PC-3 (cell line): Measurements from ENCODE around the gene CSNK1D. TPM values are rescaled to one million over a fixed set of nuclear protein-coding genes. Genes with fewer than 3 reads are reported as not detected.

Source experiments
- ATAC-seq: fragments of 200-7000 bp; cut with Tn5 transposase; 2 replicates; pipeline ENCODE4 v1.9.1; 2020; ENCODE audit warnings: mild to moderate bottlenecking, moderate library complexity
- BruUV-seq: library from RNA; stranded (reverse); fragments of 400-500 nt; replicated peaks from 2 replicates; lab custom pipeline; 2021; lab: Mats Ljungman, UMichigan
- CTCF ChIA-PET: fragments of 300-600 bp; sonication (Branson Sonifier 250); formaldehyde crosslinking; loops from one replicate; lab custom pipeline; 2022; ENCODE audit warnings: antibody characterized with exemption; lab: Charles Lee
- POLR2A ChIA-PET: fragments of 300-600 bp; sonication (Branson Sonifier 250); formaldehyde crosslinking; loops from one replicate; lab custom pipeline; 2022; ENCODE audit warnings: antibody characterized with exemption; ENCODE audit not compliant: unreplicated experiment; lab: Charles Lee
- DNase-seq: peaks from one replicate; pipeline ENCODE4 v3.0.0-alpha.2; 2015
- H2AFZ ChIP-seq: fragments of 300-600 bp; sonication (generic); 2 replicates; pipeline ENCODE4 v1.6.0; 2016; ENCODE audit warnings: antibody characterized with exemption, low read length
- H3F3A ChIP-seq: fragments of 300-600 bp; sonication (generic); one replicate; pipeline ENCODE4 v1.6.0; 2017; ENCODE audit warnings: antibody characterized with exemption, low read length, control low read depth, mild to moderate bottlenecking; ENCODE audit not compliant: unreplicated experiment
- H3K27ac ChIP-seq: fragments of 300-600 bp; sonication (generic); 2 replicates; pipeline ENCODE4 v1.5.1; 2016; ENCODE audit warnings: mild to moderate bottlenecking, low read length
- H3K27me3 ChIP-seq: fragments of 300-600 bp; sonication (generic); 2 replicates; pipeline ENCODE4 v1.6.1; 2016; ENCODE audit warnings: low read length, mixed read lengths
- H3K36me3 ChIP-seq: fragments of 300-600 bp; sonication (generic); 2 replicates; pipeline ENCODE4 v1.6.1; 2016; ENCODE audit warnings: low read depth, mixed run types, low read length, mixed read lengths
- H3K4me1 ChIP-seq: fragments of 300-600 bp; sonication (generic); 2 replicates; pipeline ENCODE4 v1.5.1; 2016; ENCODE audit warnings: low read length; ENCODE audit not compliant: insufficient read depth
- H3K4me2 ChIP-seq: fragments of 300-600 bp; sonication (generic); 2 replicates; pipeline ENCODE4 v1.6.0; 2016; ENCODE audit warnings: low read length
- H3K4me3 ChIP-seq: fragments of 300-600 bp; sonication (generic); 2 replicates; pipeline ENCODE4 v1.5.1; 2016; ENCODE audit warnings: mild to moderate bottlenecking, low read length, mixed read lengths
- H3K79me2 ChIP-seq: fragments of 300-600 bp; sonication (generic); 2 replicates; pipeline ENCODE4 v1.6.1; 2017; ENCODE audit warnings: low read length, mixed read lengths
- H3K9ac ChIP-seq: fragments of 300-600 bp; sonication (generic); 2 replicates; pipeline ENCODE4 v1.6.0; 2016; ENCODE audit warnings: mild to moderate bottlenecking, low read length
- H3K9me2 ChIP-seq: fragments of 300-600 bp; sonication (generic); replicated peaks from 2 replicates; pipeline ENCODE4 v1.6.1; 2016; ENCODE audit warnings: mixed run types, low read length, mixed read lengths
- H3K9me3 ChIP-seq: fragments of 300-600 bp; sonication (generic); 2 replicates; pipeline ENCODE4 v1.6.1; 2016; ENCODE audit warnings: low read length, mixed read lengths
- H4K20me1 ChIP-seq: fragments of 300-600 bp; sonication (generic); 2 replicates; pipeline ENCODE4 v1.6.1; 2016; ENCODE audit warnings: low read length, mixed read lengths
- EZH2 ChIP-seq: fragments of 300-600 bp; sonication (generic); IDR thresholded peaks from one replicate; pipeline ENCODE4 v1.6.1; 2017; ENCODE audit warnings: antibody characterized with exemption, mild to moderate bottlenecking, low read length; ENCODE audit not compliant: unreplicated experiment
- EZH2phosphoT487 ChIP-seq: fragments of 300-600 bp; sonication (generic); IDR thresholded peaks from 2 replicates; pipeline ENCODE4 v1.6.1; 2018; ENCODE audit warnings: mild to moderate bottlenecking, antibody characterized with exemption, low read length, borderline replicate concordance
- intact Hi-C: fragments of 100-400 bp; cut with micrococcal nuclease; formaldehyde crosslinking; loops from 2 replicates; pipeline ENCODE4 v1.9.0; 2023
- total RNA-seq: library from RNA; depleted of rRNA; stranded (reverse); fragments of >200 nt; gene quantifications from 2 replicates; pipeline ENCODE4 v1.2.3, GENCODE V29; 2014
- TF ChIP-seq, protein P1 (sequence below): fragments of 300-600 bp; sonication (generic); conservative IDR thresholded peaks from 2 replicates; pipeline ENCODE4 v1.5.1; 2017; ENCODE audit warnings: antibody characterized with exemption, low read depth, mild to moderate bottlenecking, low read length

Gene CSNK1D
- total RNA-seq, 1 experiment from 2014 or later, result 58.6 TPM

DNA sequence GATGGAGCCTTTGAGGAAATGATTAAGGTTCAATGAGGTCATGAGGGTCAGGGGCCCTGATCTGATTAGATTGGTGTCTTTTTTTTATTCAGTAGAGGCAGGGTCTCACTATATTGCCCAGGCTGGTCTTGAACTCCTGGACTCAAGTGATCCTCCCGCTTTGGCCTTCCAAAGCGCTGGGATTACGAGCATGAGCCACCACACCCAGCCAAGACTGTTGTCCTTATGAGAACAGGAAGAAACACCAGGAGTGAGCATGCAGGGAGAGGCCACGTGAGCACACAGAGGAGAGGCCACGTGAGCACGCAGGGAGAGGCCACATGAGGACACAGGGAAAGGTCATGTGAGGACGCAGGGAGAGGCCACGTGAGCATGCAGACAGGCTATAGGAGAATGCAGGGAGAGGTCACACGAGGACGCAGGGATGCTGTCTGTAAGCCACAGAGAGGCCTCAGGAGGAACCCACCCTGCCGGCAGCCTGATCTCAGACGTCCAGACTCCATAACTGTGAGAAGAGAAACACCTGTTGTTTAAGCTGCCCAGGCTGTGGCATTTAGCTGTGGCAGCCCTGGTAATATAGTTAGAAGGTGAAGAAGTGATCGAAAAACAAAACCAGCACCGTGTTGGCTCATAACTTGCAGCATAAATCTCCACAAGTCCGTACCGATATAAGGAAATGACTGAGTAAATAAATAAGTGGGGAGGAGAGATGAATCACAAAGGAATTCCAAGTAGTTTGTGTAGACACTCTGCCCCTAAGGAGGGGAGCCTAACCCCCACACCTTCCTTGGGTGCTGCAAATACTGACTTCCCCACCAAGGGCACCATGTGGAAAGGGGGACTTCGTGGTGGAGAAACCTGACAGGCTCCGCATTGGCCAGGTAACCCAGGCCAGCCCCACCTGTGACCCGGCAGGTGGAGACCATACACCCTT lies 14.6 kb upstream of the CSNK1D start:
- BruUV-seq, result TSS peak; percentile 83
- peak overlapping the region; percentile 35 for H3K4me3 ChIP-seq
- POLR2A ChIA-PET, result interaction anchor here (0.7 kb wide), 1 partner anchor 9 kb away, joined by 3 read pairs; no protein-coding TSS in a partner anchor

DNA sequence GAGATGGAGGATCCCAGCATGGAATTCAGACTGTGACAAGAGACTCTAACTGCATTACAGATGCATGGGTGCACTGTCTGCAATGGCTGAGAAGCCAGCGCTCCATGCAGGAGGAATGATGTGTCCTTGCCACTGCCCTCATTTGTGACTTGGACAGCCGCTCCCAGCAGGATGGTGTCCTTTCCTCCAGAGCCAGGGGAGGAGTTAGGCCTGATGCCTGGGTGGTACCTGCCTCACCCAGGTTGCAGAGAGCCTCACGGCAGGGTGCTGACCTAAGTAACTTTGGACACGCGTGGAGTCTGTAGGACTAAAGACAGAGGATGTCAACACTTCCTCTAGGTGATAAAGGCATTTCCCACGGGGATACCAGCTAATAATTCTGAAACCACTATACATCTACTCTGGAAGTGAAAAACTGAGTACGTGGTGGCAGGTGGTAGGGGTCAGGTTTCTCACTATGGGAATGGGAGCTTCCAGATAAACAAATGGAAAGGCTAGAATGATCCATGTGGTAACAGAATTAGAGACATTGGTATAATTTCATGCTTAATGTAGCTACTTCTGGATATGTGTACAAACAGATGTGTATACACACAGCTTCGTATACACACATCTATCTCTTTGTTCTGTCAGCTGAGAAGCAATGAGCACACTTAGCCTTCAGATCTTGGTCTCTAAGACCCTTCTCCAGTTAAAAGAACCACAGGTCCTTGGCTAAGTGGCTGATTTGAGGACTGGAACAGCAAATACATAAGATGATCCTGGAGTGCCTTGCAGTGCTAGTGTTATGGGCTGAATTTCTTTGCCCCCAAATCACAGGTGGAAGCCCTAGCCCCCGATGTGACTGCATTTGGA lies 13.7 kb upstream of the CSNK1D start:
- Histone ChIP-seq H3K9me3 (no peaks in the 10 kb centered on the region), H3F3A (peaks cover 11% of the 10 kb centered on the region), H2AFZ (no peak overlapping the region), H4K20me1 (no peaks in the 10 kb centered on the region), H3K27me3 (no peaks in the 10 kb centered on the region), H3K9ac (peak overlapping the region; percentile 64), H3K9me2 (no peaks in the 10 kb centered on the region), H3K36me3 (no peaks in the 10 kb centered on the region), H3K4me2 (peak overlapping the region; percentile 74), H3K27ac (peak overlapping the region; percentile 93), H3K79me2 (peaks cover 5% of the 10 kb centered on the region), H3K4me1 (peaks cover 49% of the 10 kb centered on the region), H3K4me3 (peak overlapping the region; percentile 35)
- ChIA-PET POLR2A (no interaction called here), CTCF (no interaction called here)
- DNase-seq (no peak), ATAC-seq (no peak)
- no TSS peak for BruUV-seq
- TF ChIP-seq, protein P1, sequence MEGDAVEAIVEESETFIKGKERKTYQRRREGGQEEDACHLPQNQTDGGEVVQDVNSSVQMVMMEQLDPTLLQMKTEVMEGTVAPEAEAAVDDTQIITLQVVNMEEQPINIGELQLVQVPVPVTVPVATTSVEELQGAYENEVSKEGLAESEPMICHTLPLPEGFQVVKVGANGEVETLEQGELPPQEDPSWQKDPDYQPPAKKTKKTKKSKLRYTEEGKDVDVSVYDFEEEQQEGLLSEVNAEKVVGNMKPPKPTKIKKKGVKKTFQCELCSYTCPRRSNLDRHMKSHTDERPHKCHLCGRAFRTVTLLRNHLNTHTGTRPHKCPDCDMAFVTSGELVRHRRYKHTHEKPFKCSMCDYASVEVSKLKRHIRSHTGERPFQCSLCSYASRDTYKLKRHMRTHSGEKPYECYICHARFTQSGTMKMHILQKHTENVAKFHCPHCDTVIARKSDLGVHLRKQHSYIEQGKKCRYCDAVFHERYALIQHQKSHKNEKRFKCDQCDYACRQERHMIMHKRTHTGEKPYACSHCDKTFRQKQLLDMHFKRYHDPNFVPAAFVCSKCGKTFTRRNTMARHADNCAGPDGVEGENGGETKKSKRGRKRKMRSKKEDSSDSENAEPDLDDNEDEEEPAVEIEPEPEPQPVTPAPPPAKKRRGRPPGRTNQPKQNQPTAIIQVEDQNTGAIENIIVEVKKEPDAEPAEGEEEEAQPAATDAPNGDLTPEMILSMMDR, result no peak
- no peak for TF ChIP-seq EZH2
- no peak for TF ChIP-seq EZH2phosphoT487
- intact Hi-C loops, result no loop called here

More for the DNA sequence above, 14.6 kb upstream of the CSNK1D start:
- CTCF ChIA-PET, result no interaction called here
- Histone ChIP-seq H3K27ac (peak overlapping the region; percentile 93), H3K79me2 (peaks cover 8% of the 10 kb centered on the region), H3K4me1 (peaks cover 40% of the 10 kb centered on the region), H3K36me3 (no peaks in the 10 kb centered on the region), H3K27me3 (no peaks in the 10 kb centered on the region), H3K9ac (peak overlapping the region; percentile 64), H3F3A (peaks cover 11% of the 10 kb centered on the region), H3K4me2 (peak overlapping the region; percentile 74), H4K20me1 (no peaks in the 10 kb centered on the region), H2AFZ (peak overlapping the region; percentile 37; the same call in 1 of the 2 replicates), H3K9me2 (no peaks in the 10 kb centered on the region), H3K9me3 (no peaks in the 10 kb centered on the region)
- DNase-seq (peak; percentile 88), ATAC-seq (peak; percentile 58)
- intact Hi-C loops, result loop anchor here (2.0 kb wide), 1 partner anchor 19 kb away; no protein-coding TSS in a partner anchor
- TF ChIP-seq EZH2 (no peak), EZH2phosphoT487 (no peak)
- TF ChIP-seq, protein P1, result no peak
